Fibroblast of mammary gland (primary cell): ENCODE results near the gene ZMYND11.

Source experiments
- DNase-seq: peaks from one replicate; pipeline ENCODE4 v3.0.0-alpha.2; 2010; ENCODE audit warnings: low read depth
- H3K4me3 ChIP-seq: 2 replicates; pipeline ENCODE4 v1.5.1; 2011; ENCODE audit warnings: low read depth, mild to moderate bottlenecking, low read length, moderate library complexity; ENCODE audit not compliant: control insufficient read depth
- TF ChIP-seq, protein P1 (sequence below): conservative IDR thresholded peaks from 2 replicates; pipeline ENCODE4 v1.5.1; 2011; ENCODE audit warnings: low read depth, low read length, inconsistent platforms; ENCODE audit not compliant: control insufficient read depth, insufficient read depth

ZMYND11 gene

DNA sequence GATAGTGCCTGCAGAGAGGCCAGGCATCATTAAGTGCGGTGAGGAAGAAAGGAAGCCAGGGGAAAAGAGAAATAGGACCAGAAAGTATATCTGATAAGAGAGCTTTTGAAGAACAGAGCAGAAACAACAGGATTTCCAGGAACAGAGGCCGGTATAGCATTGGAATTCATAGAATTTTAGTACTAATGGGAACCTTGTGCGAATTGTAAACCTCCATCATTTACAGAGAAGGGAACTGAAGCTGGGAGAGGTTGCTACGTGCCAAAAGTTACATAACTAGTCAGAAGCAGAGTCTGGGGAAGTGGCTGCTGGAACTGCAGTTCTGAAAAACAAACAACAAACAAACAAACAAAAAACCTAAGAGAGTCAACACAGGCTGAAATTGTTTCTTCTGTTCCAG, 5.4 kb upstream of the ZMYND11 start:
- no peak overlapping the region for H3K4me3 ChIP-seq
- no peak for DNase-seq
- TF ChIP-seq, protein P1, sequence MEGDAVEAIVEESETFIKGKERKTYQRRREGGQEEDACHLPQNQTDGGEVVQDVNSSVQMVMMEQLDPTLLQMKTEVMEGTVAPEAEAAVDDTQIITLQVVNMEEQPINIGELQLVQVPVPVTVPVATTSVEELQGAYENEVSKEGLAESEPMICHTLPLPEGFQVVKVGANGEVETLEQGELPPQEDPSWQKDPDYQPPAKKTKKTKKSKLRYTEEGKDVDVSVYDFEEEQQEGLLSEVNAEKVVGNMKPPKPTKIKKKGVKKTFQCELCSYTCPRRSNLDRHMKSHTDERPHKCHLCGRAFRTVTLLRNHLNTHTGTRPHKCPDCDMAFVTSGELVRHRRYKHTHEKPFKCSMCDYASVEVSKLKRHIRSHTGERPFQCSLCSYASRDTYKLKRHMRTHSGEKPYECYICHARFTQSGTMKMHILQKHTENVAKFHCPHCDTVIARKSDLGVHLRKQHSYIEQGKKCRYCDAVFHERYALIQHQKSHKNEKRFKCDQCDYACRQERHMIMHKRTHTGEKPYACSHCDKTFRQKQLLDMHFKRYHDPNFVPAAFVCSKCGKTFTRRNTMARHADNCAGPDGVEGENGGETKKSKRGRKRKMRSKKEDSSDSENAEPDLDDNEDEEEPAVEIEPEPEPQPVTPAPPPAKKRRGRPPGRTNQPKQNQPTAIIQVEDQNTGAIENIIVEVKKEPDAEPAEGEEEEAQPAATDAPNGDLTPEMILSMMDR = no peak

DNA sequence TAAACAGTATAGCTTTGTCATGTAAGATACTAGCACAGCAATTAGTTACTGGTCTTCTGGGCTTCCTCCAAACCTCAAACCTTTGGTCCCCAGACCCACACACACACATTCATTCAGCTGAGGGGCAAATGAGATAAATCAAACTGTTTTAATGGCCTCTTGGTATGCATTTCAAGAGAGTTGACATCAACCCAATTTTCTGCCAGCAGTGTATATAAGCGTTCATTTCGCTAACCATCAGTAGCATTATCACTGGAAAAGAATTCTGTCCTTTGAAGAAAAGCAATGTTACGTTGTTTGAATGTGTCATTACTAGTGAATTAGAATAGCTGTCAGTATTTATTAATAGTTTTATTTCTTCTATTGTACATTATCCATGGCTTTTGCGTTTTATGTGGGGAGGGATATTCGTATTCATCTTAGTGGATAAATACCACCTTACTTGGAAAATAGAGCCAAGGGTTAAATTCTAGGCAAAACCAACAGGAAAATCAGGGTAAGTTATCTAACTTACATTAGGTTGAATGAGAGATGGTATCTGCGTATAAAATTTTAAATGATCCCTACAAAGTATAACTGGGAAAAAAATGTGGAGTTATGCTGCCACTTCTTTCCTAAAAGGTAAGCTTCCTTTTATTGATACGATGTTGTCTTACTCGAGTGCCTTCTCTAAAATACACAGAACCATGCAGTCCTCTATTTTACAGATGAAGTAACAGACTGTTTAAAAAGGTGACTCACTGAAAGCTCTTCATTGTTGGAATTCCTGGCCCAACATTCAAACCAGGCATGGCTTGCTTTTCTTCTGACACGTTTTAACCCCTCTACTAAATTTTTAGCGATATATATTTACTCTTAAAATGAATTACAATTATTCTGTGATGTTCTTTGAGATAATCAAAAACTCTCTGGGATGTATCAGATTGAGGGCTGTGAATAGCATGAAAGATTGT, 2.0 kb upstream of the ZMYND11 start:
- TF ChIP-seq, protein P1 = no peak
- peak overlapping the region; percentile 71 for H3K4me3 ChIP-seq
- DNase-seq = peak; percentile 64

DNA sequence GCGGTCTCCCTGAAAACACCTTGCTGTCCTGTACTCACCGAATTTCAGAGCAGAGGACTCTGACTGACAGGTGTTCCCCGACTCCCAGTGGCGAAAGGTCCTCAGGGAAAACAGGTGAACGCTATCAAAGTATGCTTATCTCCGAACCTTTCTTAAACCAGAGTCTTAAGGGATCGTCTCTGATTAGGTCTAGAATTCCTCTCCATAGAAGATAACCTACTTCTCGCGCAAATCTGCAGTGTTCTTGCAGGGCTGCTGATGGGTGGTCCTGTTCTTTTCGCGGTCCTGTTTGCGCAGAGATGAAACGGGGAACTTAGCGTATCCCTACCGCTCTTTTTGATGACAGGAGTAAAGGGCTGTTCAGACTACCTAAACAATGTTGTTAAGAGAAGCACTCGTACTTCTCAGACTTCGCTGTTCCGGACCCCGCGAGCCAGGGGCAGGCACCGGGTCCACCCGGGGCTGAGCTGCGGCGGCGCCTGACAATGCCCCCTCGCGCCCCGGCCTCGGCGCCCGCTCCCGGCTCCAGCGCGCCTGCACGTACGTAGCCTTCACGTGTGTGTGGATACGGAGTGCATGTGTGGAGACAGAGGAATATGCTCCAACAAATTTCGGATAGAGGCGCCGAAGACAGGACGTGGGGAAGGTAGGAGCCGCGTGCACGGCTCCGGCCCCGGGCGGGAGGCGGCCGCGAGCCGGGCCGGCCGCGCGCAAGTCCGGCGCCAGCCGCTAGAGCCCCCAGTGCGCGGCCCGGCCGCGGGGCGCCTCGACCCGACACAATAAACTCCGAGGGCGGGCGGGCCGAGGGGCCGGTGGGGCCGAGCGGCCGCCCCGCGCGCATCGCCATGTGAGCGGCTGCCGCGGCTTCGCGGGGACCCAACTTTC, 766 bp upstream of the ZMYND11 start:
- DNase-seq = peak; percentile 22
- TF ChIP-seq, protein P1 = no peak
- peak overlapping the region; percentile 71 for H3K4me3 ChIP-seq

DNA sequence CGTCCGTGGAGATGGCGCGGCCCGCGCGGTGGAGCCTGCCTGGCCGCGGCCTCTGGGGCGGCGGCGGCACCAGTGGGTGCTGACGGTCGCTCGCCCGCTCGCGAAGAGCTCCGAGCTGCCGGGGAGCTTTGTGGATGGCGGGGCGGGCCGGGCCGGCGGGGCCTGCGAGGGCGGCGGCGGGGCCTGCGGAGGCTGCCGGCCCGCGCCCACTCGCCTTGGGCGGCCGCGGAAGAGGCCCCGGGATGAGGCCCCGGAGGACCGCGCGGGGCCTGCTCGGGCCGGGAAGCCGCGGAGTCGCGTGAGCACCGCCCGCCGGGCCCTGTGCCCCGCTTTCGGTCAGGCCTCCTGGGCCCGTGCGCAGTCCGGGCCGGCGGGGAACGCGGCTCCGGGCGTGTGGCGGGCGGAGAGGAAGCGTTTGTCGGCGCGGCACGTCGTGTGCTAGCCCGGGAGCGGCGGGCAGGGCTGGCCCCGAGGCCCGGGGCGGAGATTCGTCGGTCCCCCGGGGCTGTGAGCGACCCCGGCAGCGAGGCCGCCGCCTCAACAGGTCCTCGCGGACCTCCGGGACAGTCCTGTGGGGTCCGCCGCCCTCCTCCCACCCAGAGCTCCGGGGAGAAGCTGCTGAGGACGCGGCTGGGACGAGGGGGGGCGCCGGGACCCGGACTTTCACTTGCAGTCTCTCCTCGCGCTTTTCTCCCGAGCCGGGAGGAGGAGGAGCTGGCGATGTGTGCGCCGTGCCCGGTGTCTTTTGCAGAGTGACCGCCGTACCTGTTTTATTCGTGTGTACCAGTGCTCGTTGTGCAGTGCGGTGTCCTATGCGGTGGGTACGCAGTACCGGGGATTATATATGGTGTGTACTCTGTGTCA, 578 bp downstream of the ZMYND11 start:
- TF ChIP-seq, protein P1 = no peak
- DNase-seq = peak; percentile 46
- peak overlapping the region; percentile 79 for H3K4me3 ChIP-seq

DNA sequence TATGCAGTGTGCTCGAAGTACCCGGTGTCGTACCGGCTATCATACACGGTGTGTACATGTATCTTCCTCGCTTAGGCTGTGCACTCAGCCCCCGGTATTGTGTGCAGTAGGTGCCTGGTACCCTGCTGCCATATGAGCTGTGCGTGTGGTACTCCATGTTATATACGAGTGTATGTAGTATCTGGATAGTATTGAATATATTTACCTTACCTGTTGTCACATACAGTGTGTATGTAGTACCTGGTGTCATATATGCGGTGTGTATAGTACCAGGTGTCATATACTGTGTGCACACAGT, 1.2 kb downstream of the ZMYND11 start:
- DNase-seq = no peak
- H3K4me3 ChIP-seq = peak overlapping the region; percentile 79
- TF ChIP-seq, protein P1 = no peak

DNA sequence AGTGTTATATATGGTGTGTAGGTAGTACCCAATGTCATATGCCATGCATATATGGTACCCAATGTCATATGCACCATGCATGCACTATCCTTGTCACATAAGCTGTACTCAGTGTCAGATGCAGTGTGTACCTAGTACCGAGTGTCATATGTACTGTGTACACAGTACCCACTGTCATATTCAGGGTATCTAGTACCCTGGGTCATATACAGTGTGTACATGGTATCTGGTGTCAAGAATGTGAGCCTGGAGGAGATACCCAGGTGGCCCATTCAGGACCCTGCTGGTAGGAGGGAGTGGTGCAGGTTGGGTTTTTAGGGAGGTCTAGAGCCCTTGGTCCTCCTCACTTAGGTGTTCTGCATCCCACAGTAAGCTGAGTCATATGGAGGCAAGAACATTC, 1.8 kb downstream of the ZMYND11 start:
- peak; percentile 41 for DNase-seq
- H3K4me3 ChIP-seq = no peak overlapping the region
- TF ChIP-seq, protein P1 = peak; percentile 39
